CD4-positive, alpha-beta T cell treated with Interleukin-17A for 4 hours (primary cell): ENCODE measurements around the gene CGB1.
"Not testable (repeated sequence)": the region's sequence is repeated elsewhere in the genome, so short reads cannot be mapped to it uniquely, and the experiment has no call there.

Source experiments
- DNase-seq: peaks from one replicate; pipeline ENCODE4 v3.0.0-alpha.2; 2020; ENCODE audit warnings: mixed read lengths

CGB1 gene

DNA sequence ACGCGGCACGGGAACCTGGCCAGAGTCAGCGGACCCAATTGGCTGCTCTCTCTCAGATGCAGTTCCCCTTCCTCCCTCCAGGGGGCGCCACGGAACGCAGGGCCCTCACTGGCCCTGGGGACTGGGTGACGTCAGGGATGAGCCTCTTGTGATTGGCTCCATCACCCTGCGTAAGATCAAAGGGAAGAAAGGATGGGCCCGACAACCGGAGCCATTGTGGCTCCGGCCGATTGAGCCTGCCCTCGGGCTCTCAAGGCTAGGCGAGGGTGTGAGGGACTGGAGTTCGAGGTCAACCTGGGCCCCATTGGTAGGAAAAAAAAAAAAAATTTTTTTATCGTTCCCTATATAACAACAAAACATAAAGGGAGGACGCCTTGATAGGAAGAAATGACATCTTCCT, at the start of gene CGB1:
Gene CGB1, minus strand, starts transcription at position 81 of the 400 bp plus-strand sequence. CDS start 184 bp downstream, outside the sequence.
- not testable (repeated sequence) for DNase-seq

DNA sequence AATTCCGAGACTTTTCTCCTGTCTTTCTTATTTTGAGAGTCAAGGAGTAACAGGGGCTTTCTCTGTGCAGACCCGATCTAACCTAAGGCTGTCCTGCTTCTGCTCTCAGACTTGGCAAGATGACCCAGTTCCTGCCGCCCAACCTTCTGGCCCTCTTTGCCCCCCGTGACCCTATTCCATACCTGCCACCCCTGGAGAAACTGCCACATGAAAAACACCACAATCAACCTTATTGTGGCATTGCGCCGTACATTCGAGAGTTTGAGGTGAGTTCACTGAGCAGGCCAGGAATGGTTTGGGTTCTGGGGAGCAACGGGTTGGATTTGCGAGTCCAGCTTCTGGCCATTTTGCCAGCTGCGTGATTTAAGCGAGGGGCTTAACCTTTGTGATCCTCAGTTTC, 49.6 kb upstream of the CGB1 start:
- DNase-seq: no peak

DNA sequence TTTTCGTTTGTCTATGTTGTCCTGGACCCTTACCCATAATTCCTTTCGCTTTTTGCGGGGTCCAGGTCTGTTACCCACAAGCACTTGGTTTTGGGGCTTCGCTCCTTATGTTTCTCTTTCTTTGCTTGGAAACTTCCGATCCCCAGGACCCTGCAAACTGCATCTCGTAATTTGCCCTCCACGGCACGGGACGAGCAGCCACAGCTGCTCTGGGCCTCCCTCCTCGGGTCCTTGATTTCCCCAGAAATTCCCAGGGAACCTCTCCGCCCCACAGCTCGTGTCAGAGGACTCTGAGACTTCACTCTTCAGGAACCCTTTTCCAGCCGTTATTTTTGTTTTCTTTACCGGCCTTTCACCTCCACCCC, 49.2 kb upstream of the CGB1 start:
- DNase-seq: no peak

DNA sequence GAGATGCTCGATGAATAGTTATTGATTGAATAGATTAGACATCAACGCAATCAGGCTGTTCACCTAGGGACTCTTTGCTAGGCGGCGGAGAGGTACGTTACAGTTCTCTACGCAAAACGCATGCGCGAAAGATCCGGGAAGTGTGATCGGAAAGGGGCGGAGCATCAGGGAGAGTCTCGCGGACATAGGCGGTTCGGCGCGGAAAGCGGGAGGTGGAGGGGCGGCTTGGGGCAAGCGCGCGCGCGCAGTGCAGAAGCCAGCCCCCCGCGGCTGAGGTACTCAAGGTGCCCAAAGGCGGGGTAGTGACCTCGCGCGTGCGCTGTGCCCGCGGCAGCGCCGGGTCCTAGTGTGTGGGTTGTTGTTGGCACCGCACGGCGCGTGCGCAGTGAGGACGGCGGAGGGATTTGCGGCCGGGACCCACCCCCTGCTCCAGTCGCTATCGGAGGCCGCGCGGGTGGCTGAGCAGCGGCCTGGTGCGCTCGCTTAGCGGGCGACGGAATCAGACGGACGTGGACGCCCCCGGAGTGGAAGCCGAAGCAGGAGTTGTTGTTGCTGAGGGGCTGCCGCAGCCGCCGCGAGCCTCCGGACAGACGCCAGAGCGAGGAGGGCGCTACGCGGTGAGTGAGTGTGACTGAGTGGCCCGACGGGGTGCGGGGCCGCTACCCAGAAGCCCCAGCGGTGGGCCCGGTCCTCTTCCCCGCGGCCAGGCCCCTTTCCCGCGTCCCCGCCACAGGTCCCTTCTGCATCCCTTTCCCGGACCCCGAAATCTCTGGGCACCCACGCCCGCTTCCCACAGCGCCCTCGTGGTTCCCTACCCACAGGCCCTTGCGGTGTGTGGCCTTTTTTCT, 48.5 kb upstream of the CGB1 start, which contains the start of gene SNRNP70:
Gene SNRNP70, plus strand, starts transcription at position 432 of the 848 bp plus-strand sequence. CDS start 964 bp downstream, outside the sequence.
- DNase-seq: peak; percentile 99

DNA sequence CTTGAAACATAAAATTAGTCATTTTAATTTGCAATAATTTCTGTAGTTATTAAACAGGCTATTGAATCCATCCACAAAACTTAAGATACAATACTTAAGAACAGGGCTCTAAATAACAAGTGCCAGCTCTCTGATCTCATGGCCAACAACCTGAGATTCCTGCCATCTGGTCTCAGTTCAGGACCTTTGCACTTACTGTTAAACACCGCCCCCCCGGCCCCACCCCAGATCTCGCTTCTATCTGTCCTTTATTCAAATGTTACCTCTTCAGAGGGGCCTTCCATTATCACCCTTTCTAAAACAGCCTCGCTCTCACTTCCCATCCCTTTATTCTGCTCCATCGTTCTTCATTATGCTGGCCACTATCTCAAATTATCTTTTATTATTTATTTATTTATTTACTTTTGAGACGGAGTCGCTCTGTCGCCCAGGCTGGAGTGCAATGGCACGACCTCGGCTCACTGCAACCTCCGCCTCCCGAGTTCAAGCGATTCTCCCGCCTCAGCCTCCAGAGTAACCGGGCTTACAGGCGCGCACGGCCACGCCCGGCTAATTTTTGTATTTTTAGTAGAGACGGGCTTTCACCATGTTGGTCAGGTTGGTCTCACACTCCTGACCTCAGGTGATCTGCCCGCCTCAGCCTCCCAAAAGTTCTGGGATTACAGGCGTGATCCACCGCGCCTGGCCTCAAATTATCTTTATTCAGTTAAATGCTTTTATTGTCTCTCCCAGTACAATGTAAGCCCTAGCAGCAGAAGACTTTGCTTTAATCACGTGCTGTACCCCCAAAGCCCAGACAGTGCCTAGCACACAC, 47.7 kb upstream of the CGB1 start:
- no peak for DNase-seq

DNA sequence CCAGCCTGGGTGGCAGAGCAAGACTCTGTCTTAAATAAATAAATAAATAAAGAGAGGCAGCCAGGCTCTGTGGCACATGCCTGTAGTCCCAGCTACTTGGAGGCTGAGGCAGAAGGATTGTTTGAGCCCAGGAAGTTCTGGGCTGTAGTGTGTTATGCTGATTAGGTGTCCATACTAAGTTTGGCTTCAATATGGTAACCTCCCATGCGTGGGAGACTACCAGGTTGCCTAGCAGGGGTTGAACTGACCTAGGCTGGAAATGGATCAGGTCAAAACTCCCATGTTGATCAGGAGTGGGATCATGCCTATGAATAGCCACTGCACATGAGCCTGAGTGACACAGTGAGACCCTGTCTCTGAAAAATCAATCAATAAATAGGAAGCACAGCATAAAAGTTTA, 44.6 kb upstream of the CGB1 start:
- no peak for DNase-seq

DNA sequence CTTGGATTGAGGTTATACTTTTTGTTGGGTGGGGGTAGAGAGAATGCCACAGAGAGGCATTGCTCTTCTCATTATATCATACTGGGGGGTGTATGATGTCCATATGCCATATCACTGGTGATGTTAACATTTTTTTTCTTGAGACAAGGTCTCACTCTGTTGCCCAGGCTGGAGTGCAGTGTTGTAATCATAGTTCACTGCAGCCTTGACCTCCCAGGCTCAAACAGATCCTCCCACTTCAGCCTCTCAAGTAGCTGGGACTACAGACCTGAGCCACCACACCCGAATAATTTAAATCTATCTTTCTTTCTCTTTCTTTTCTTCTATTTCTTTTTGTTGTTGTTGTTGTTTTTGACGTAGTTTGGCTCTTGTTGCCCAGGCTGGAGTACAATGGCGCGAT, 43.7 kb upstream of the CGB1 start:
- no peak for DNase-seq

DNA sequence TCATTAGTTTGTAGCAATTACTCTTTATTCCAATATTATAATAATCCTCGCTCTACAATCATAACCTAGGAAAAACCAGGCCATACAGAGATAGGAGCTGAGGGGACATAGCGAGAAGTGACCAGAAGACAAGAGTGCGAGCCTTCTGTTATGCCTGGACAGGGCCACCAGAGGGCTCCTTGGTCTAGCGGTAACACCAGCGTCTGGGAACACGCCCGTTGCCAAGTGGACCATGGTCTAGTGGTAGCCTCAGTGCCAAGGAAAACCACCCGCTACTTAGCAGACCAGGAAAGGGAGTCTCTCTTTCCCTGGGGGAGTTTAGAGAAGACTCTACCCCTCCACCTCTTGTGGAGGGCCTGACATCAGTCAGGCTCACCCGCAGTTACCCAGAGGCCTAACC, 38.2 kb upstream of the CGB1 start:
- DNase-seq: not testable (repeated sequence)

DNA sequence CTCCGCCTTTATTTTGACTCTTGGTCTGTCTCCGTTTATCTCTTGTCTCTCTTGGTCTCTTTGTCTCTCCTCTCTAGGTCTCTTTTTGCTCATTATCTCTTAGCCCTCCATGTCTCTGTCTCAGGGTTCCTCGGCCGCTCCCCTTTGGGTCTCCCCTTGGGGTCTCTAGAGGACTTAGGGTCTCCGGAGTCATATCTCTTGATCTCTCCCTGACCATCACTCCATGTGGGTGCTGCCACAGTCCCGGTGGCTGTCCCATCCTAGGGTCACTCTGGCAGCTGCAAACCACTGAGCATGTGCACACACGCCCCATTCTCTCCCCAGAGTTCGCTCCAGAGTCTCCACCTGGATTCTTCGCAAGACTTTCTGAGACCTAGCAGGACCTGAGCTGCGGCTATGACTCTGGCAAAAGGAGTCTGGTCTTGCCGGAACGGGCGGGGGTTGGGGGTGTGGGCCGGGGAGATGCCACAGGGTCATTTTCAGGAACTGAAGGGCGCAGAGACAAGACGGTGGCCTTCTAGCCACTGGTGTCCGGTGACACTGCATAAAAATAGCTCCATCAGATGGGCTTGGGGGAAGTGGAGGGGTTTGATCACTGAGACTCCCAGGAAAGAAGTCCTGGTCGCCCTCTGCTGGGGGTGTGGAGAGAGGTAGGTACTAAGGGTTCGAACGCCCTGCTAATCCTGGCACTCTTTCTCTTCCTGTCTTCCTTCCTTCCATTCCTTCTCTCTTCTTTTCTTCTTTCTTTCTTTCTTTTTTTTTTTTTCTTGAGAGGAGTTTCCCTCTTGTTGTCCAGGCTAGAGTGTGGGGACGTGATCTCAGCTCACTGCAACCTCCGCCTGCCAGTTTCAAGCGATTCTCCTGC, 37.1 kb upstream of the CGB1 start:
- DNase-seq: peak; percentile 26

DNA sequence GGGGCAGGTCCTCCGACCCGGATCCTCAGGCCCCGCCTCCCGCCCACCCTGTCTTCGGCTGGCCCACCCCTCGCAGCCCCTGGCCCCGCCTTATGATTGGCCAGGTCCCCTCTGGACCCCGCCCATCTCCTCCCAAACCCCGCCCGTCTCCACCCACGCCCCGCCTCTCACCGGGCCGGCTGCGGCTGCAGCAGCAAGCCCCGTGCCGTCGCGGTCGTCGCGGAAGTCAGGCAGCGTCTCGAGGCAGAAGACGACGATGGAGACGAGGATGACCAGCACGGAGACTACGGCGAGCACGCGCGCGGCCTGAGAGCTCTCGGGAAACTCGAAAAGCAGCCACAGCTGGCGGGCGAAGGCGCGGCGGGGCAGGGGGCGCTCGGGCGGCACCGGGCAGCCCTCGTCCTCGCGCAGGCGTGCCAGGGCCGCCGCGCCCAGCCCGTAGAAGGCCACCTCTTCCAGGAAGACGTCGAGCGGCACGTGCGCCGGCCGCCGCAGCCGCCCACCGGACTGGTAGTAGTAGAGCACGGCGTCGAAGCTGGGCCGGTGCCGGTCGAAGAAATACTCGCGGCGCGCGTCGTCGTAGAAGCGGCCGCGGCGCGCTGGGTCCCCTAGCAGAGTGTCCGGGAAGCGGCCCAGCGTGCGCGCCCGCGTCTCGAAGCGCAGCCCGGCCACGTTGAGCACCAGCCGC, 35.3 kb upstream of the CGB1 start:
- no peak for DNase-seq

DNA sequence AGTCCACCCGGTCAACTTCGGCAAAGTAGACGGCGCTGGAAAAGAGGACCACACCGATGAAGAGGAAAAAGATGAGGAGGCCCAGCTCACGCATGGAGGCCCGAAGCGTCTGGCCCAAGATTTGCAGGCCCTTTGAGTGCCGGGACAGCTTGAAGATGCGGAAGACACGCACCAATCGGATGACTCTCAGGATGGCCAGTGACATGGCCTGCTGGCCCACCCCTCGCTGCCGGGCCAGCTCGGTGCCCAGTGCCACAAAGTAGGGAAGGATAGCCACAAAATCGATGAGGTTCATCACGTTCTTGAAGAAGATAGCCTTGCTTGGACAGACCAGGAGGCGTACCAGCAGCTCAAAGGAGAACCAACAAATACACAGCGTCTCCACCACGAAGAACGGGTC, 33.7 kb upstream of the CGB1 start:
- DNase-seq: no peak

DNA sequence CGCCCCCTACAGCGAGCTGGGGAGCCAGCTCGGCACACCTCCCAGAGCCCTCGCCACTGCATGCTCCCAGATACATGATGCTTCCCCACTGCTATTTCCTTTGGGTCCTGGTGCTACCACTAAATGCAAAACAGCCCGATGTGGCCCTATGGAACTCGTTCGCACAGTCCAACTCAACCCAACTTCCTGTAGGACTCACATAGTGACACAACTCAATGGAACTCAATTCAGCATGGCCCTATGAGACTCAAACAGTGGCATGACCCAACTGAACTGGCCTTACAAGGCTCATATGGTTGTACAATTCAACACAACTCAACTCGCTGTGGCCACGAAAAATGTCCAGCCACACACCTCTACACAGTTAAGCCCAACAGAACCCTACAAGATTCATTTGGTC, 32.3 kb upstream of the CGB1 start:
- no peak for DNase-seq

DNA sequence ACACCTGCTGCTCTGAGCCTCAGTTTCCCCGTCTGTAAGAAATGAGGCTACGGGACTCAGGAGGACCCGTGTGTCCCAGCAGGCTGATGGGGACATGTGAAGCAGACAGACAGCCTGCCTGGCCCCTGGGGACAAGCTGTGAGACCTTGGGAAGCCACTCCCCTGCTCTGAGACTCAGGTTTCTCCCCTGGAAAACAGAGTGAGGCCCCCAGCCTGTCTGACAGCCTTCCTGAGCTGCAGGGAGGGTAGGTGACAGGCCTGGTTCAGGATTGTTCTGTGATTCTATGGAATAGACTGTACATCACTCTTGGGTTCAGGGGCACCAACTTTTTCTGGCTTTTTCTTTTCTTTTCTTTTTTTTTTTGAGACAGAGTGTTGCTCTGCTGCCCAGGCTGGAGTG, 30.9 kb upstream of the CGB1 start:
- no peak for DNase-seq

DNA sequence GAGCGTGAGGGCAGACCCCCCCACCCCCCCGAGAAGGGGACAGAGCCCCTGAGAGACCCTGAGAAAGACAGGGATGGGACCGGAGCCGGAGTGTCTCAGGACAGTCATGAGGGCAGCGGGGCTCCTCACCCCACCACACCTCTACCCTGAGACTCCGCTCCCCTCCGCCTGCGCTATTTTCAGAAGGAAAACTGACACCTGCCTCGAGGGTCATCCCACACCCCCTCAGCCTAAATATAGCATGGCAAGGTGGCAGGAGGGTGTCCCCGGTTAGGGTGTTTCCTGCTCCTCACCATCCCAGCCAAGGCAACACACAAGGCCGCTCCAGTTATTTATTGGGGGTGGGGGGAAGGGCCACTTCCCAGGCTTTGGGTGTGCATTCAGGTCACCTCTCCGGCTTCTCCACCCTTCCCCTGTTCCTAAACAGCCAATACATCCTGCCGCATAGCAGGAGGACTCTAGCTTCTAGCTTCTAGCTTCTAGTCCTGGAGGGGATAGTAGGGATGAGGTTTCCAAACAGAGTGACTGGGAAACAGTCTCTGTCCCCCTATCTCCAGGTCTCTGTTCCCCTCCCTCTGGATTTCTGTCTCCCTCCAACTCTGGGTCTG, 29.3 kb upstream of the CGB1 start:
- DNase-seq: no peak

DNA sequence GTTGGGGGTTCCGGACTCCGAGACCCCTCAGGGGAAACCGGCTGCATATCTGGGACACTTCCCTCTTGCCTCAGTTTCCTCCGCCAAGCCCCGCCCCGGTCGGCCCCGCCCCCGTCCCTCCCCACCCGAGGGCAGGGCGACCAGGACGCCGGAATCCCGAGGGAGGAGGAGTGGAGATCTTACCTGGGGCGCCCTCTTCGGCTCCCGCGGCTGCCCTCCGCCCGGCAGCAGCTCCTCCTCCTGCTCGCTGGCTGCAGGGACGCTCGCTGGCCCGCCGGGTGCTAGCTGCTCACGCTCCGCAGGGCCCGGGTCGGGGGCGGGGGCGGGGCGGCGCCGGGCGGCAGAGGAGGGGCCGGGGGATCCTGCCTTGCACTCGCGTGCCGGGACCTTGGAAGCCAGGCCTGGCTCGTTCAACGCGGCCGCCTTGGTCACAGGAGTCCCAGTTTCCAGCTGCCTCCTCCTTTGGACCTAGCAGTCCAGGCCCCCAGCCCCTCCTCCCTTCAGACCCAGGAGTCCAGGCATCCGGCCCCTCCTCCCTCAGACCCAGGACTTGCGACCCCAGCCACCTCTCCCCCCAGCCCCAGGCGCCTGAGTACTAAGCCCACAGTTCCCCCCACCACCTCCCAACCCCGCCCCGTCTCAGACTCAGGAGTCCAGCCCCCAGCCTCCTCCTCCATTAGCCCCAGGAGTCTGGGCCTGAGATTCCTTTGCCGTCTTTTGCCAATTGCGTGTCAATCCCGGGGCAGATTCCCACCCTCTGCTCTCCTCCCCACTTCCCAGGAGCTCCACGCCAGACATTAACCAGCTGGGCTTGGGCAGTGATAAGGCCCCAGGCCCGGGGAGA, 28.3 kb upstream of the CGB1 start, which contains the start of gene NTF4:
Gene NTF4, minus strand, starts transcription at position 51 of the 844 bp plus-strand sequence. CDS start 2,821 bp downstream, outside the sequence.
- peak; percentile 8 for DNase-seq

DNA sequence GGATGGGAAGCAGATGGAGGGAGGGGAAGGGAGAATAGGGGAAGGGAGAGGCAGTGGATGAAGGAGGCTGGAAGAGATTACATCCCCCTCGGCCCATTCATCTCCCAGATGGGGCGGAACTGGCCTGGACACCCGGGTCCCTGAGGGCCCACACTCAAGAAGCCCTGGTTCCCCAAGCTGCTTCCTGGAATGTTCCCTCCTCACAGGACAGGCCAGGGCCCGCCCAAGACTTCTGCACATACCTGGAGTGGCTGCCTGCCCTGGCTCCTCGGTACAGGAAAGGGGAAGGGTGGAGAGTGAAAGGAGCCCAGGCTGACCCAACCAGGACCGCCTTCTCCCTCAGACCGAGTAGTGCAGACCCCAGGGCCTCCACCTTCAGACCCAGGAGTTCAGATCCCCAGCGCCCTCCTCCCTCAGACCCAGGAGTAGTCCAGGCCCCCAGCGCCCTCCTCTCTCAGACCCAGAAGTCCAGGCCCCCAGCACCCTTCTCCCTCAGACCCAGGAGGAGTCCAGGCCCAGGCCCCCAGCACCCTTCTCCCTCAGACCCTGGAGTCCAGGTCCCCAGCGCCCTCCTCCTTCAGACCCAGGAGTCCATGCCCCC, 27.4 kb upstream of the CGB1 start:
- DNase-seq: no peak

DNA sequence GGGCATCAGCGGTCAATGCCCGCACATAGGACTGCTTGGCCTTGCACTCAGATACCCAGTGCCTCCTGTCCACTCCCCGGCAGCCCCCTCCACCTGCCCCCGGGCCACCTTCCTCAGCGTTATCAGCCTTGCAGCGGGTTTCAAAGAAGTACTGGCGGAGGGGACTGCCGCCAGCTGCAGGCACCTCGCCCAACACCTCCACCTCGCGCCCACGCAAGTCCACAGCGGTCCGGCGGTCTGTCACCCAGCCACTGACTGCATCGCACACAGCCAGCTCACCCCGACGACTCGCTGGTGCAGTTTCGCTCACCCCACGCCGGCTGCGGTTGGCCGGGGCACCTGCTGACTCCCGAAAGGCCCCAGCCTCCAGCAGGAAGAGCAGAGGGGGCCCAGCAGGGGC, 24.8 kb upstream of the CGB1 start:
- no peak for DNase-seq

DNA sequence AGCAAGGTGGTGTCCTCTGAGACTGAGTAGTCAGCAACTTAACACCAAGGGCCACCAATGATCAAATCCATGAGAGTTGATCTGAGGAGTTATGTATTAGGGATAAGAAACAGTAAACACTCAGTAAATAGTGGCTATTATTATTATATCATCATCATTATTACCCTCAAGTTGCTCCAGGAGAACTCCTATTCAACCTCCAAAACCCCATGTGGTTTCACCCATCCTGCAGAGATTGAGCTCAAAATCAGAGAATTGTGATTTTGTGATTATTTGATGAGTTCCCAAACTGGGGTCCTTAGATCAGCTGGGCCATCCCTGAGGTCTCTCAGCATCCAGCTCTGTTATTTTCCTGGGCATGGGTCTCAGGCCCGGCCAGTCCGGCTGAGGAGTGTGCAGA, 24.3 kb upstream of the CGB1 start:
- DNase-seq: no peak

DNA sequence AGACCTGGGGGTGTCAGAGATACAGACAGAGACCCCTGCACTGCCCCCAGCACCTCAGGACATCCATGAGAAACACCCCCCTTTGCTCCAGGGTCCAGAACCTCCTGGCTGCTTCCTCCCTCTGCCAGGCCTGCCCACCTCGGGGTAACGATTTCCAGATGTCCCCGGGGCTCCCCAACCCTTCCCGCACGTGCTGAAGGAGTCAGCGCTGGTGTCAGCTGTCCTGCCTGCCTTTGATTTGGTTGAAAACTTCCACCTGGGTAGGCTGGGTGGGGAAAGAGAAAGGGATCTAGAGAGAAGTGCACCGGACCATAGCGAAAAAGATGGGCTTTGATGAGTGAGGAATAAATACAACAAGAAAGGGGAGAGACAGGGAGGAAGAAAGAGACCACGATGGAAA, 22.4 kb upstream of the CGB1 start:
- DNase-seq: no peak

DNA sequence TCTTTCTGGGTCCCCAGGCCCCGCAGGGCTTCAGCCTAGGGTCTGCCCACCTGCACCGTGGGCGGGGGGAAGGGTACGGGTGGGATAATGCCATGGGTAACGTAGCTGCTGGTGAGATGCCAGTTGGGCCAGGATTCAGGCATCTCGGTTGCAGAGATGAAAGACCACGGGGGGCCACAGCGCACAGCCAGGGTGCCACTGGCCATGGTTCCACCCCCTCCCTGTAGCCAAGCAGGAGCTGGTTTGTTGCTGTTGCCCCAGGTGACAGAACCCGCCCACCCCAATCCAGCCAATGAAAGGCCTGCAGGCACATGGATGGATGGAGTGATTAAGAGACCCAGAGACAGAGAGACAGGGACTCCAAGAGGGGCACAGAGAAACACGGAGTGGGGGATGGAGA, 21.9 kb upstream of the CGB1 start:
- DNase-seq: no peak
